ENCODE results near the gene PIK3C2G. TPM values are rescaled to one million over a fixed set of nuclear protein-coding genes. Genes with fewer than 3 reads are reported as not detected.

The PIK3C2G gene
- total and polyA plus RNA-seq, 2 donors: 0.05 TPM

GRCh38 chr12:18578191-18578590 lies 316.9 kb downstream of the PIK3C2G start:
- 90% methylated on average over 1 of the region's 1 CpG for WGBS
- DNase-seq (ENCODE audit: low read depth in 6 of 9, low spot score in 9 of 9): no peak
- Histone ChIP-seq H3K27me3 (ENCODE audit: control insufficient read depth in 2 of 2, insufficient read depth in 1 of 2, low read length in 1 of 2) (no peaks in the 10 kb centered on the region), H3K9me3 (ENCODE audit: control insufficient read depth in 2 of 2, insufficient read depth in 1 of 2, low read length in 1 of 2) (peaks cover 0 to 5% of the 10 kb centered on the region in 2 donors), H3K4me1 (ENCODE audit: control insufficient read depth in 2 of 2, insufficient read depth in 2 of 2, low read length in 2 of 2) (no peaks in the 10 kb centered on the region), H3K4me3 (ENCODE audit: low read length in 2 of 2) (no peak overlapping the region), H3K27ac (ENCODE audit: low read depth in 1 of 2, low read length in 1 of 2) (no peak overlapping the region), H3K36me3 (ENCODE audit: control insufficient read depth in 2 of 2, insufficient read depth in 2 of 2, low read length in 1 of 2) (no peaks in the 10 kb centered on the region)

DNA sequence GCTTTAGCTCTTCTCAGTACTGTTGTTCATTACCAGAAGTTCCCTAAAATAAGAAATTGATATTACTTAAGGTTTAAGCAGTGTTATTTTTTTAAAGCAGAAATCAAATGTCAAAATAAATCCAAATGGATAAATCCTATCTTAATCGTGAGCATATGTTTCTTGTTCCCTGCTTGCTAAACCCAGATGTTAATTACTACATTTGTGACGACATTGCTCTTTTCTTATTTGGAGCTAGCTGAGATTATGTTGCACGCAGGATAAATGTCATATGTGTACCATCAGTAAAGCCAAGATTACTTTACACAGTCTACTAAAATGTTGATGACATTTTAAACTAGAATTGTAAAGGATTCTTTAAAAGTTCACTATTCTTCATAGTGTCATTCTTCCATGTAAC lies 319.0 kb downstream of the PIK3C2G start:
- H3K4me3 ChIP-seq (ENCODE audit: low read length in 2 of 2): no peak overlapping the region
- H3K9me3 ChIP-seq (ENCODE audit: control insufficient read depth in 2 of 2, insufficient read depth in 1 of 2, low read length in 1 of 2): peaks cover 0 to 7% of the 10 kb centered on the region in 2 donors
- no peaks in the 10 kb centered on the region for H3K27me3 ChIP-seq (ENCODE audit: control insufficient read depth in 2 of 2, insufficient read depth in 1 of 2, low read length in 1 of 2)
- no peak overlapping the region for H3K27ac ChIP-seq (ENCODE audit: low read depth in 1 of 2, low read length in 1 of 2)
- 91% methylated on average over 3 of the region's 3 CpGs for WGBS
- H3K4me1 ChIP-seq (ENCODE audit: control insufficient read depth in 2 of 2, insufficient read depth in 2 of 2, low read length in 2 of 2): no peaks in the 10 kb centered on the region
- H3K36me3 ChIP-seq (ENCODE audit: control insufficient read depth in 2 of 2, insufficient read depth in 2 of 2, low read length in 1 of 2): no peaks in the 10 kb centered on the region
- no peak for DNase-seq (ENCODE audit: low read depth in 6 of 9, low spot score in 9 of 9)

- Histone ChIP-seq H3K4me3 (ENCODE audit: low read length in 2 of 2) (no peak overlapping the region), H3K36me3 (ENCODE audit: control insufficient read depth in 2 of 2, insufficient read depth in 2 of 2, low read length in 1 of 2) (no peaks in the 10 kb centered on the region), H3K9me3 (ENCODE audit: control insufficient read depth in 2 of 2, insufficient read depth in 1 of 2, low read length in 1 of 2) (peaks cover 0 to 7% of the 10 kb centered on the region in 2 donors), H3K27me3 (ENCODE audit: control insufficient read depth in 2 of 2, insufficient read depth in 1 of 2, low read length in 1 of 2) (no peaks in the 10 kb centered on the region), H3K27ac (ENCODE audit: low read depth in 1 of 2, low read length in 1 of 2) (no peak overlapping the region), H3K4me1 (ENCODE audit: control insufficient read depth in 2 of 2, insufficient read depth in 2 of 2, low read length in 2 of 2) (no peaks in the 10 kb centered on the region)
- DNase-seq (ENCODE audit: low read depth in 6 of 9, low spot score in 9 of 9): no peak
- 77% methylated on average over 2 of the region's 2 CpGs for WGBS
Observed at GRCh38 chr12:18580706-18581105, 319.4 kb downstream of the PIK3C2G start.

- 83% methylated on average over 2 of the region's 2 CpGs for WGBS
- Histone ChIP-seq H3K36me3 (ENCODE audit: control insufficient read depth in 2 of 2, insufficient read depth in 2 of 2, low read length in 1 of 2) (no peaks in the 10 kb centered on the region), H3K4me1 (ENCODE audit: control insufficient read depth in 2 of 2, insufficient read depth in 2 of 2, low read length in 2 of 2) (no peaks in the 10 kb centered on the region), H3K4me3 (ENCODE audit: low read length in 2 of 2) (no peak overlapping the region), H3K9me3 (ENCODE audit: control insufficient read depth in 2 of 2, insufficient read depth in 1 of 2, low read length in 1 of 2) (peaks cover 0 to 7% of the 10 kb centered on the region in 2 donors), H3K27ac (ENCODE audit: low read depth in 1 of 2, low read length in 1 of 2) (no peak overlapping the region), H3K27me3 (ENCODE audit: control insufficient read depth in 2 of 2, insufficient read depth in 1 of 2, low read length in 1 of 2) (no peaks in the 10 kb centered on the region)
- DNase-seq (ENCODE audit: low read depth in 6 of 9, low spot score in 9 of 9): no peak
Observed at GRCh38 chr12:18581232-18581962, 320.1 kb downstream of the PIK3C2G start.

DNA sequence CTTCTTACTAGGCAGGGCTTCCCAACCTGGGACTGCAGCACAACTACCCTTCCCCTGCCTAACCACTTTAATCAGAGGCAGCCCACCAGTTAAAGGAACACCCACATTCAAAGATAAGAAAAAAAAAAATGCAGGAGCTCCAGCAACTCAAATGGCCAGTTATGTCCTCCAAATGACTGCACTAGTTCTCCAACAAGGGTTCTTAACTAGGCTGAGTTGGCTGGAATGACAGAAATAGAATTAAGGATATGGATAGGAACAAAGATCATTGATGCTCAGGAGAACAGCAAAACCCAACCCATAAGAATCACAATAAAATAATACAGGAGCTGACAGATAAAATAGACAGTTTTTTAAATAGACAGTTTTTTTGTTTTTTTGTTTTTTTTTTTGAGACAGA lies 322.3 kb downstream of the PIK3C2G start:
- no peak overlapping the region for H3K4me3 ChIP-seq (ENCODE audit: low read length in 2 of 2)

DNA sequence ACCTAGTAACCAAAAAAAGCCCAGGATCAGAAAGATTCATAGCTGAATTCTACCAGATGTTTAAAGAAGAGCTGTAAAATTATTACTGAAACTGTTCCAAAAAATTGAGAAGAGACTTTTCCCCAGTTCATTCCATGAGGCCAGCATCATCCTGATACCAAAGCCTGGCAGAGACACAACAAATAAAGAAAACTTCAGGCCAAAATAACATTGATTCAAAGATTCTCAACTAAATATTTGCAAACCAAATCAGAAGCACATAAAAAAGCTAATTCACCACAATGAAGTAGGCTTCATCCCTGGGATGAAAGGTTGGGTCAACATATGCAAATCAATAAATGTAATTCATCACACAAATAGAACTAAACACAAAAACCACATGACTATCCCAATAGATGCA lies 325.3 kb downstream of the PIK3C2G start:
- Histone ChIP-seq H3K27me3 (ENCODE audit: control insufficient read depth in 2 of 2, insufficient read depth in 1 of 2, low read length in 1 of 2) (no peaks in the 10 kb centered on the region), H3K4me1 (ENCODE audit: control insufficient read depth in 2 of 2, insufficient read depth in 2 of 2, low read length in 2 of 2) (no peaks in the 10 kb centered on the region), H3K36me3 (ENCODE audit: control insufficient read depth in 2 of 2, insufficient read depth in 2 of 2, low read length in 1 of 2) (no peaks in the 10 kb centered on the region), H3K27ac (ENCODE audit: low read depth in 1 of 2, low read length in 1 of 2) (no peak overlapping the region), H3K4me3 (ENCODE audit: low read length in 2 of 2) (no peak overlapping the region), H3K9me3 (ENCODE audit: control insufficient read depth in 2 of 2, insufficient read depth in 1 of 2, low read length in 1 of 2) (peaks cover 0 to 7% of the 10 kb centered on the region in 2 donors)
- no peak for DNase-seq (ENCODE audit: low read depth in 6 of 9, low spot score in 9 of 9)

More for the DNA sequence above, 322.3 kb downstream of the PIK3C2G start:
- no peaks in the 10 kb centered on the region for H3K27me3 ChIP-seq (ENCODE audit: control insufficient read depth in 2 of 2, insufficient read depth in 1 of 2, low read length in 1 of 2)
- H3K36me3 ChIP-seq (ENCODE audit: control insufficient read depth in 2 of 2, insufficient read depth in 2 of 2, low read length in 1 of 2): no peaks in the 10 kb centered on the region
- H3K9me3 ChIP-seq (ENCODE audit: control insufficient read depth in 2 of 2, insufficient read depth in 1 of 2, low read length in 1 of 2): peaks cover 0 to 7% of the 10 kb centered on the region in 2 donors
- no peak for DNase-seq (ENCODE audit: low read depth in 6 of 9, low spot score in 9 of 9)
- no peaks in the 10 kb centered on the region for H3K4me1 ChIP-seq (ENCODE audit: control insufficient read depth in 2 of 2, insufficient read depth in 2 of 2, low read length in 2 of 2)
- H3K27ac ChIP-seq (ENCODE audit: low read depth in 1 of 2, low read length in 1 of 2): no peak overlapping the region

DNA sequence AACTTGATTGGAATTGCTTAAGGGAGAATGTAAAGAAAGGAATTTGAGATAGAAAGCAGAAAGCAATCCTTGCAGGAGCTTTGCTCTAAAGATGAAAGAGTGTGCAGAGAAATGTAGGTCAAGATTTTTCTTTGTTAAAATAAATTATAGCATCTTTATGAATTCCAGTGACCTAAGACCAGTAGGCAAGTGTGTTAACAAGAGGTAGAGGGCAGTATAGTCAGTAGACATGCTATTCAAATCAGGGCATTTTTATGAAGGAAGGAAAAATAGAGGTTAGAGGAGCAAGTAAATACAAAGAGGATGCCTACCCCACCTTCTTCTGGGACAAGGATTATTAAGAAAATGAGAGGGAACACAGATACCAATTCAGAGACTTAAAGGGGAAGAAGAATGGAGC lies 328.0 kb downstream of the PIK3C2G start:
- Histone ChIP-seq H3K4me3 (ENCODE audit: low read length in 2 of 2) (no peak overlapping the region), H3K9me3 (ENCODE audit: control insufficient read depth in 2 of 2, insufficient read depth in 1 of 2, low read length in 1 of 2) (no peaks in the 10 kb centered on the region), H3K4me1 (ENCODE audit: control insufficient read depth in 2 of 2, insufficient read depth in 2 of 2, low read length in 2 of 2) (no peaks in the 10 kb centered on the region), H3K36me3 (ENCODE audit: control insufficient read depth in 2 of 2, insufficient read depth in 2 of 2, low read length in 1 of 2) (no peaks in the 10 kb centered on the region), H3K27ac (ENCODE audit: low read depth in 1 of 2, low read length in 1 of 2) (no peak overlapping the region), H3K27me3 (ENCODE audit: control insufficient read depth in 2 of 2, insufficient read depth in 1 of 2, low read length in 1 of 2) (no peaks in the 10 kb centered on the region)
- DNase-seq (ENCODE audit: low read depth in 6 of 9, low spot score in 9 of 9): no peak

- no peaks in the 10 kb centered on the region for H3K27me3 ChIP-seq (ENCODE audit: control insufficient read depth in 2 of 2, insufficient read depth in 1 of 2, low read length in 1 of 2)
- no peak overlapping the region for H3K27ac ChIP-seq (ENCODE audit: low read depth in 1 of 2, low read length in 1 of 2)
- H3K36me3 ChIP-seq (ENCODE audit: control insufficient read depth in 2 of 2, insufficient read depth in 2 of 2, low read length in 1 of 2): no peaks in the 10 kb centered on the region
- H3K4me1 ChIP-seq (ENCODE audit: control insufficient read depth in 2 of 2, insufficient read depth in 2 of 2, low read length in 2 of 2): no peaks in the 10 kb centered on the region
- no peaks in the 10 kb centered on the region for H3K9me3 ChIP-seq (ENCODE audit: control insufficient read depth in 2 of 2, insufficient read depth in 1 of 2, low read length in 1 of 2)
- no peak for DNase-seq (ENCODE audit: low read depth in 6 of 9, low spot score in 9 of 9)
- no peak overlapping the region for H3K4me3 ChIP-seq (ENCODE audit: low read length in 2 of 2)
Observed at GRCh38 chr12:18591473-18591872, 330.2 kb downstream of the PIK3C2G start.

- Histone ChIP-seq H3K4me3 (ENCODE audit: low read length in 2 of 2) (no peak overlapping the region), H3K36me3 (ENCODE audit: control insufficient read depth in 2 of 2, insufficient read depth in 2 of 2, low read length in 1 of 2) (no peaks in the 10 kb centered on the region), H3K4me1 (ENCODE audit: control insufficient read depth in 2 of 2, insufficient read depth in 2 of 2, low read length in 2 of 2) (no peaks in the 10 kb centered on the region), H3K27me3 (ENCODE audit: control insufficient read depth in 2 of 2, insufficient read depth in 1 of 2, low read length in 1 of 2) (no peaks in the 10 kb centered on the region), H3K27ac (ENCODE audit: low read depth in 1 of 2, low read length in 1 of 2) (no peak overlapping the region), H3K9me3 (ENCODE audit: control insufficient read depth in 2 of 2, insufficient read depth in 1 of 2, low read length in 1 of 2) (no peaks in the 10 kb centered on the region)
- no peak for DNase-seq (ENCODE audit: low read depth in 6 of 9, low spot score in 9 of 9)
Observed at GRCh38 chr12:18595412-18595811, 334.1 kb downstream of the PIK3C2G start.

- no peaks in the 10 kb centered on the region for H3K27me3 ChIP-seq (ENCODE audit: control insufficient read depth in 2 of 2, insufficient read depth in 1 of 2, low read length in 1 of 2)
- 93% methylated on average over 7 of the region's 7 CpGs for WGBS
- no peak for DNase-seq (ENCODE audit: low read depth in 6 of 9, low spot score in 9 of 9)
- no peaks in the 10 kb centered on the region for H3K9me3 ChIP-seq (ENCODE audit: control insufficient read depth in 2 of 2, insufficient read depth in 1 of 2, low read length in 1 of 2)
- no peak overlapping the region for H3K4me3 ChIP-seq (ENCODE audit: low read length in 2 of 2)
- H3K27ac ChIP-seq (ENCODE audit: low read depth in 1 of 2, low read length in 1 of 2): no peak overlapping the region
- H3K4me1 ChIP-seq (ENCODE audit: control insufficient read depth in 2 of 2, insufficient read depth in 2 of 2, low read length in 2 of 2): no peaks in the 10 kb centered on the region
- H3K36me3 ChIP-seq (ENCODE audit: control insufficient read depth in 2 of 2, insufficient read depth in 2 of 2, low read length in 1 of 2): no peaks in the 10 kb centered on the region
Observed at GRCh38 chr12:18601962-18602361, 340.6 kb downstream of the PIK3C2G start.
